ENCODE results near the gene C1orf116. TPM values are rescaled to one million over a fixed set of nuclear protein-coding genes. Genes with fewer than 3 reads are reported as not detected.

Gene C1orf116
- total RNA-seq, 1 donor from 2014 or later = 0.04 TPM

GRCh38 chr1:207039380-207040180, 7.0 kb upstream of the C1orf116 start:
- DNase-seq (ENCODE audit: low spot score) = no peak
- Mint-ChIP-seq H3K27ac (no peak overlapping the region), H3K36me3 (peaks cover 5% of the 10 kb centered on the region), H3K4me1 (no peaks in the 10 kb centered on the region), H3K9me3 (peaks cover 1% of the 10 kb centered on the region), H3K27me3 (ENCODE audit: insufficient read depth, low read depth) (no peaks in the 10 kb centered on the region), H3K4me3 (no peak overlapping the region)
- Histone ChIP-seq H3K79me2 (ENCODE audit: low read depth) (no peaks in the 10 kb centered on the region), H3K9me3 (ENCODE audit: low read depth) (no peaks in the 10 kb centered on the region), H2AFZ (replicated peaks) (no peak overlapping the region), H3F3A (ENCODE audit: low read depth) (no peaks in the 10 kb centered on the region), H3K4me1 (no peaks in the 10 kb centered on the region), H3K27me3 (peaks cover 6% of the 10 kb centered on the region), H3K9ac (no peak overlapping the region), H3K27ac (no peak overlapping the region), H3K4me2 (no peak overlapping the region), H4K20me1 (ENCODE audit: low read depth) (peaks cover 3% of the 10 kb centered on the region), H3K36me3 (no peaks in the 10 kb centered on the region), H3K4me3 (no peak overlapping the region)
- TF ChIP-seq EZH2phosphoT487 (IDR thresholded peaks at IDR 0.05) = no peak
- no peak for TF ChIP-seq EZH2 (IDR thresholded peaks at IDR 0.05)
- TF ChIP-seq CTCF (IDR thresholded peaks at IDR 0.05) = no peak

- Mint-ChIP-seq H3K4me3 (no peak overlapping the region), H3K27me3 (ENCODE audit: insufficient read depth, low read depth) (peaks cover under 1% of the 10 kb centered on the region), H3K9me3 (no peaks in the 10 kb centered on the region), H3K4me1 (peaks cover 5% of the 10 kb centered on the region), H3K36me3 (no peaks in the 10 kb centered on the region), H3K27ac (no peak overlapping the region)
- H3K36me3 ChIP-seq = no peaks in the 10 kb centered on the region
- no peak overlapping the region for H3K4me3 ChIP-seq
- peaks cover 6% of the 10 kb centered on the region for H3K27me3 ChIP-seq
- no peaks in the 10 kb centered on the region for H3F3A ChIP-seq (ENCODE audit: low read depth)
- H3K4me1 ChIP-seq = peaks cover 18% of the 10 kb centered on the region
- DNase-seq (ENCODE audit: low spot score) = no peak
- no peak overlapping the region for H2AFZ ChIP-seq (replicated peaks)
- no peaks in the 10 kb centered on the region for H3K79me2 ChIP-seq (ENCODE audit: low read depth)
- no peaks in the 10 kb centered on the region for H3K9me3 ChIP-seq (ENCODE audit: low read depth)
- TF ChIP-seq EZH2phosphoT487 (IDR thresholded peaks at IDR 0.05) (no peak), CTCF (IDR thresholded peaks at IDR 0.05) (no peak), EZH2 (IDR thresholded peaks at IDR 0.05) (no peak)
- no peak overlapping the region for H3K27ac ChIP-seq
- H4K20me1 ChIP-seq (ENCODE audit: low read depth) = no peaks in the 10 kb centered on the region
- H3K4me2 ChIP-seq = no peak overlapping the region
- H3K9ac ChIP-seq = no peak overlapping the region
Observed at GRCh38 chr1:207036865-207037264, 4.3 kb upstream of the C1orf116 start.

- no peak overlapping the region for H3K27ac ChIP-seq
- H2AFZ ChIP-seq (replicated peaks) = no peak overlapping the region
- no peaks in the 10 kb centered on the region for H3K36me3 ChIP-seq
- Mint-ChIP-seq H3K9me3 (no peaks in the 10 kb centered on the region), H3K4me1 (peaks cover 5% of the 10 kb centered on the region), H3K27me3 (ENCODE audit: insufficient read depth, low read depth) (peaks cover 6% of the 10 kb centered on the region), H3K36me3 (no peaks in the 10 kb centered on the region), H3K27ac (no peak overlapping the region), H3K4me3 (no peak overlapping the region)
- H3K27me3 ChIP-seq = peaks cover 6% of the 10 kb centered on the region
- H3K9me3 ChIP-seq (ENCODE audit: low read depth) = no peaks in the 10 kb centered on the region
- no peaks in the 10 kb centered on the region for H3F3A ChIP-seq (ENCODE audit: low read depth)
- no peak overlapping the region for H3K9ac ChIP-seq
- H4K20me1 ChIP-seq (ENCODE audit: low read depth) = no peaks in the 10 kb centered on the region
- no peak for DNase-seq (ENCODE audit: low spot score)
- peaks cover 18% of the 10 kb centered on the region for H3K4me1 ChIP-seq
- no peak for TF ChIP-seq EZH2 (IDR thresholded peaks at IDR 0.05)
- no peak for TF ChIP-seq EZH2phosphoT487 (IDR thresholded peaks at IDR 0.05)
- no peak for TF ChIP-seq CTCF (IDR thresholded peaks at IDR 0.05)
- no peak overlapping the region for H3K4me3 ChIP-seq
- no peaks in the 10 kb centered on the region for H3K79me2 ChIP-seq (ENCODE audit: low read depth)
- no peak overlapping the region for H3K4me2 ChIP-seq
Observed at GRCh38 chr1:207035877-207036551, 3.5 kb upstream of the C1orf116 start.

Measured in neural progenitor cell (in vitro differentiated cells).